ENCODE data around the gene MRPS34. TPM values are rescaled to one million over a fixed set of nuclear protein-coding genes. Genes with fewer than 3 reads are reported as not detected.
A peak's percentile ranks its signal among the peaks of the same experiment; 100 is the strongest.

MRPS34 gene
- total RNA-seq, 1 donor from 2014 or later: 98.6 TPM

DNA sequence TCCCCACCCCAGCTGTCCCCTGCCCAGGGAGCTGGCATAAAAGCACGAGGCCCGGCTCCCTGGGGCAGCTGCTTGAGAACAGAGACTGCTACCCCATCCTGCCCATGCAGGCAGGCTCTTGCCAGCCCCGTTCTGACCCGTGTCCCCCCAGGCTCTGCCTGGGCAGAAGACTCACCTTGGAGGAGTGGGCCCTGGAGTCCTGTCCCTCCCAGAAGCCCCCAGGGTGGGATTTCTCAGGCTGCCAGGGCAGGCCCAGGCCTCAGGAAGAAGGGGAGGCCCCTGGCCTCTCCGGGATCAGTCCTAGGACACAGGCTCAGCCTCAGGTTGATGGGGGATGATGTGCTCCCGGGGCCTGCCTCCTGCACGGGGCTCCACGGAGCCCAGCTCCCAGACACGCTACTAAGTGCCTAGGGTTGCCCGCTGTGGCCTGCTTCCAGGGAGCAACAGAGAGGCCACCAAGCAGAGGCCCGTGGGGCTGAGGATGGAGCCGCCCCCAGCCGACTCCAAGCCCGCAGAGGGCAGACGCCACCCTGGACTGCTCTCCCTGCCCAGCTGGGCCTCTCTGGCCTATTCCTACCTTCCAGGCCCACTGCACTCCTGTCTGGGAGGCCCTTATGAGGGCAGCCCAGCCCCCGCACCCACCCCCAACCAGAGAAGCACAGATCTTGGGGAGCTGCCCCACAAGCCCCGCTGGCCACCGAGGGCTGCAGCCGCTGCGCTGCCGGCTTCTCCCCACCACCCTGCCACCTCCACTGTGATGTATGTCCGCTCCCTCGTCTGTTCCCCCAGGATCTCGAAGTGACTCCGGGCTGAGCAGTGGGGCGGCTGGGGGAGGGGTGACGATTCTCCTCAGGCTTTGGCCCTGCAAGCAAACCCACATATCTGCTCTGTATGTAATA is 3.3 kb downstream of the MRPS34 start:
- no peak for ATAC-seq

DNA sequence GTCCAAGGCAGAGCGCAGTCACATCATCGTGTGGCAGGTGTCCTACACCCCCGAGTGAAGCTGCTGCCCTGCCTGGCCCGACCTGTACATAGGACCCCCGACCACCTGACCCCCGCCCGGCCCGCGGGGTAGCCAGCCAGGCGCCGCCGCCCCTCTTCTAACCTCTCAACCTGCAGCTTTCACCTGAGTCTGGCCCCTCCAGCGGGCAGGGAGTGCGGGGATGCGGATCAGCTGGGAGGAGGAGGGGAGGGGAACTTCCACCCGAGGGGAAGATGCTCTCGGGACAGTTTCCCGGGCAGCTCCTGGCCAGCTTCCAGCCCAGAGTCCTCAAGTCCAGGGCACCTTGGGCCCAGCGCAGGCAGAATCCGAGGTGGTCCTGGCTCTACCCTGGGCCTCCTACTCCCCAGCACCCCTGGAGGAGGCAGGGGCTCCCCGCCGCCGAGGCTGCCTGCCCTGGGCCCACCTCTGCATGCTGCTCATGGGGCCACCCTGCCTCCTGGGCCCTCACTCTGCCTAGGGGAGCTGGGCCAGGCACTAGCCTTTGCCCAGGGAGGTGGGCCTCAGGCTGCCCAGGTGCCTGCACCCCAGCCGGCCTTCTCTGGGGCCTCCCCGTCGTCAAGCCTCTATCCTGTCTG is 4.0 kb downstream of the MRPS34 start:
- ATAC-seq: no peak

DNA sequence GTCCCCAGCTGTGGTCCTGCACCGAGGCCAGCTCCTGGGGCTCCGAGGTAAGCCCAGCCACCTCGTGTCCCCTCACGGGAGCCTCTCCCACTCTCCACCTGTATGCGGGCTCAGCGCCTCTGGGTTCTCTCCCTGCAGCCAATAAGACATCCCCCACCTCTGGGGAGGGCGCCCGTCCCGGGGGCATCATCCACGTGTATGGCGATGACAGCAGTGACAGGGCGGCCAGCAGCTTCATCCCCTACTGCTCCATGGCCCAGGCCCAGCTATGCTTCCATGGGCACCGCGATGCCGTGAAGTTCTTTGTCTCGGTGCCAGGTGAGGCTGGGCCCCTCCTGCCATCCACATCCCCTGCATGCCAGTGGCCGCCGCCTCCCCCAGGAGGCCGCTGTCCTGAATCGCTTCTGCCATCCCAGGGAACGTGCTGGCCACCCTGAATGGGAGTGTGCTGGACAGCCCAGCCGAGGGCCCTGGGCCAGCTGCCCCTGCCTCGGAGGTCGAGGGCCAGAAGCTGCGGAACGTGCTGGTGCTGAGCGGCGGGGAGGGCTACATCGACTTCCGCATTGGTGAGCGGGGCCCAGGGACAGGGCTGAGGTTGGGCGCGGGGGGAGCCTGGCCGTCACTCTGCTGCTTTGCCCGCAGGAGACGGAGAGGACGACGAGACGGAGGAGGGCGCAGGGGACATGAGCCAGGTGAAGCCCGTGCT is 4.7 kb downstream of the MRPS34 start:
- ATAC-seq: no peak

DNA sequence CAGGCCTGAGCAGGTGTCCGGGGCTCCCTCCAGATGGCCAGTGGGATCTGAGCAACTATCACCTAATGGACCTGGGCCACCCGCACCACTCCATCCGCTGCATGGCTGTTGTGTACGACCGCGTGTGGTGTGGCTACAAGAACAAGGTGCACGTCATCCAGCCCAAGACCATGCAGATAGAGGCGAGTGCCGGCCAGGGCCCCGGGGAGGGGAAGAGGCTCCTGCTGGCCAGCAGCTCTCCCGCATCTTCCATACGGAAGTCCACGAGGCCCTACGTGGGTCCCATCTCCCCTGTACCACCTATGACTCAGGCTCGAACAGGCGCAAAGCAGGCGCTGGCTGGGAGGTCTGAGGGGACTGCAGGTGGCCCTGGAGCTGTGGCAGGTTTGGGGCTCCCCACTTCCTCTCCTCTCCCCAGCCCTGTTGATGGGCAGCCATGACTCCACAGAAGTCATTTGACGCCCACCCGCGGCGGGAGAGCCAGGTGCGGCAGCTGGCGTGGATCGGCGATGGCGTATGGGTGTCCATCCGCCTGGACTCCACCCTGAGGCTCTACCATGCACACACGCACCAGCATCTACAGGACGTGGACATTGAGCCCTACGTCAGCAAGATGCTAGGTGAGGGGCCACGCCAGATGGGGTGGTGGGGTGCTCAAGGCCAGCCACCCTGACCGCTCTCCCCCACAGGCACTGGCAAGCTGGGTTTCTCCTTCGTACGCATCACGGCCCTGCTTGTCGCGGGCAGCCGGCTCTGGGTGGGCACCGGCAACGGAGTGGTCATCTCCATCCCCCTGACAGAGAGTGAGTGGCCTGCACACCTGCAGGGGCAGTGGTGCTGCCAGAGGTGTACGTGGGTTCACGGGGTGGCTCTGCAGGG is 5.6 kb downstream of the MRPS34 start:
- no peak for ATAC-seq

DNA sequence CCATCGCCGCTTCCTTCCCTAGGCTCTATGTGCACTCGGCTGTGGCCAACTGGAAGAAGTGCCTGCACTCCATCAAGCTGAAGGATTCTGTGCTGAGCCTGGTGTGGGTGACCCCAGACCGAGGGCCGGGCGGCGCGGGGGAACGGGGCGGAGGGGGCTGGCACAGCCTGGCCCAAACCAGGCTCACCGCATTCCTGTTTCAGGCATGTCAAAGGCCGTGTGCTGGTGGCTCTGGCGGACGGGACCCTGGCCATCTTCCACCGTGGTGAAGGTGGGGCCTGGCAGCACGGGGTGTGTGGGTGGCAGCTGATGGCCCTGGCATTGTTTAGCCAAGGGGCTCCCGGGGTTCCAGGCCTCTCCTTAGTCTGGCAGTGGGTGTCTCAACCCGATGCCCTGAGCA is 6.2 kb downstream of the MRPS34 start:
- ATAC-seq: no peak

DNA sequence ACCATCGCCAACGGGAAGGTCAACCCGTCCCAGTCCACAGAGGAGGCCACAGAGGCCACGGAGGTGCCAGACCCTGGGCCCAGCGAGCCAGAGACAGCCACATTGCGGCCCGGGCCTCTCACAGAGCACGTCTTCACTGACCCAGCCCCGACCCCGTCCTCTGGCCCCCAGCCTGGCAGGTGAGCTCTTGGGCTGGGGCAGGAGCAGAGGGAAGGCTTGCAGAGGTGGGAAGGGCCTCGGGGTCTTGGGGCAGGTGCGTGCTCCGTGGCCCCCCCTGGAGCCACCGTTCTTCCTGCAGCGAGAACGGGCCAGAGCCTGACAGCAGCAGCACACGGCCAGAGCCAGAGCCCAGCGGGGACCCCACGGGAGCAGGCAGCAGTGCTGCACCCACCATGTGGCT is 6.7 kb downstream of the MRPS34 start:
- no peak for ATAC-seq

DNA sequence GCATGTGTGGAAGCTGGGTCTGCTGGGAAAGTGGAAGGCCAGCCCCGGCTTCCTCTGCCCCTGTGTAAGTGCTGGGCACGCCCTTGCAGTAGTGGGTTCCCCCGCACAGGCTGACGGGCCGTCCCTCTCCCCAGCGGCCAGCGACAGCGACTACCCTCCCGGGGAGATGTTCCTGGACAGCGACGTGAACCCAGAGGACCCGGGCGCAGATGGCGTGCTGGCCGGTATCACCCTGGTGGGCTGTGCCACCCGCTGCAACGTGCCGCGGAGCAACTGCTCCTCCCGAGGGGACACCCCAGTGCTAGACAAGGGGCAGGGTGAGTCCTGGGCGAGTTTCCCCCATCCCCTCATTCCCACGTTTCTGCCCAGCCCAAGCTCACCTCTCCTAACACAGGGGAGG is 7.1 kb downstream of the MRPS34 start:
- no peak for ATAC-seq

DNA sequence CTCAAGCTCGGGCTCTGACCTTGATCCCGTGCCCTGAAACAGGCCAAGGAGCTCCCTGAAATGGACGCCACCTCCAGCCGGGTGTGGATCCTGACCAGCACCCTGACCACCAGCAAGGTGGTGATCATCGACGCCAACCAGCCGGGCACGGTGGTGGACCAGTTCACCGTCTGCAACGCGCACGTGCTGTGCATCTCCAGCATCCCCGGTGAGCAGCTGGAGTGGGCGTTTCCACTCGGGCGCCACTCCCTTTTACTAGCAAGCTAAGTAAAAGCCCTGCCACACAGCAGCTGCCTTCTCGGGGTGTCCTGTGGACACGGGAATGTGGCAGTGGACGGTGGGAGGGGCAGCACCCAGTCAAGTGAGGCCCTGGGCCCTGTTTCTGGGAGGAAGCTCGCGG is 8.0 kb downstream of the MRPS34 start:
- no peak for ATAC-seq

DNA sequence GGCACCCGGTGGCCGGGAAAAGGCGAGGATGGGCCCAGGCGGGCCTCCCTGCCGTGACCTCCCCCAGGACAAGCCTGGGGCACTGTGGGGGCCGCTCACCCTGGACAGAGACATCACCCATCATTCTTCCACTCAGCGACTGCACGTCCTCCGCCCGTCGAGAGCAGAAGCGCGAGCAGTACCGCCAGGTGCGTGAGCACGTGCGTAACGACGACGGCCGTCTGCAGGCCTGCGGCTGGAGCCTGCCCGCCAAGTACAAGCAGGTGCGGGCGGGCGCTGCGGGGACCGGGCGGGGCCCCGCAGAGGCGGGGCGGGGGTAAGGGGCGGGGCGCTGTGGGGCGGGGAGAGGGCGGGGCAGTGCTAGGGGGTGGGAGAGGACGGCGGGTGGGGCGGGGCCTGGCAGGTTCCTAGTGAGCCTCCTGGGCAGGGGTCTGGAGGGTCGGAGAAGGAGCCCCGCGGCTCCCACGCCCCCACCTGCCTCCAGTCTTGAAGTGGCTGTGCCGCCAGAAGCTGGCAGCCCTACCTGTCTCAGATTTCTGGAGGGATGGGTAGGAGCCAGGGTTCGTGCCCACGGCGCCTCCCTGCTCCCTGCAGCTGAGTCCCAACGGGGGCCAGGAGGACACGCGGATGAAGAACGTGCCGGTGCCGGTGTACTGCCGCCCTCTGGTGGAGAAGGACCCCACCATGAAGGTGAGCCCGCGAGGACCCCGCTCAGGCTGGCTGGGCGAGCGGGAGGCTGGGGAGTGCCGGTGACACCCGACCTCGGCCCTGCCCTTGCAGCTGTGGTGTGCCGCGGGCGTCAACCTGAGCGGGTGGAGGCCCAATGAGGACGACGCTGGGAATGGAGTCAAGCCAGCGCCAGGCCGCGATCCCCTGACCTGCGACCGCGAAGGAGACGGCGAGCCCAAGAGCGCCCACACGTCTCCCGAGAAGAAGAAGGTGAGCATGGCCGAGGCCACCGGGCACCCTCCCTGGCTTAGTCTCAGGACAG is 9.1 kb downstream of the MRPS34 start:
- peak; percentile 35 for ATAC-seq

DNA sequence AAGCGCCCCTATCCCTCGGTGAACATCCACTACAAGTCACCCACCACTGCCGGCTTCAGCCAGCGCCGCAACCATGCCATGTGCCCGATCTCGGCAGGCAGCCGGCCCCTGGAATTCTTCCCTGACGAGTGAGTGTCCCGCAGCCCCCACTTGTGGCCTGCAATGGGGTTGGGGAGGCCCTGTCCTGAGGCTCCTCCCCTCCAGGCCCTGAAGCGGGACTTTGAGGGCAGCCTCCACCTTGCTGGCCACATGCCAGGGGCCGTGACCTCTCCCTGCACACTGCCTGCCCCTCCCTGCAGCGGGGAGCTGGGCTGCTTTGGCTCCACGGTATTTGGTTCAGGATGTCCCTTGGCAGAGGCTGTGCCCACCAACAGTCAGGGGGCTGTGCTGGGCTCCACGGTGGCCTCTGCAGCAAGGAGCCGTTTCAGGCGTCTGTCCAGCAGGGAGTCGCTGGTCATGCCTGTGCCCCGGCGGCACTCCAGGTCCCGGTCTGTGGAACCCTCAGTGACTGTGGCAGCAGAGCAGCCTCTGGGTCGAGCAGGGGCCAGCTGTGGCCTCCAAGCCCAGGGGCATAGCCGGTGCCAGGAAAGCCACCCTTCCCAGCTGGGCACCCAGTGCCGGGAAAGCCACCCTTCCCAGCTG is 9.9 kb downstream of the MRPS34 start:
- ATAC-seq: peak; percentile 1

DNA sequence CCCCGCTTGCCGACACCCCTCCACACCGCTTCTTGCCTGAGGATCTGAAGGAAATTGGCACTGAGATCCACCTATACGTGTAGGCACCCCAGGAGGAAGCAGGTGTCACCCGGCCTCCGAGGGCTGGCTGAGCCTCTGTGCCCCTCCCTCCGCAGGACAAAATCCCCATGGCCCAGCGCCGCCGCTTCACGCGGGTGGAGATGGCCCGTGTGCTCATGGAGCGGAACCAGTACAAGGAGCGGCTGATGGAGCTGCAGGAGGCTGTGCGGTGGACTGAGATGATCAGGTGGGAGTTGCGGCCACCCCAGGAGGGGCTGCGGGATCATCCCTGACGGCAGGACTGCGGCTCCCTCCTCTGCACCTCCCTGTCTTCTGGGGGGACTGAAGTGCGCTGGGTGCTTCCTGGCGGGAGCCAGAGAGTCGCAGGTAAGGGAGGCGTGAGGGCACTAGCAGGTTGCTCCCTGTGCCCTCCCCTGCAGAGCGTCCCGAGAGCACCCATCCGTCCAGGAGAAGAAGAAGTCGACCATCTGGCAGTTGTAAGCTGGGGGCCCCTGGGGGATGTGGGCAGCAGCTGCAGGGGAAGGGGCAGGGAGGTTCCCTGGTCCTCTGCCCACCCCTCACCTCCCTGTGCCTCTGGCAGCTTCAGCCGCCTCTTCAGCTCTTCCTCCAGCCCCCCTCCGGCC is 10.6 kb downstream of the MRPS34 start:
- ATAC-seq: no peak

DNA sequence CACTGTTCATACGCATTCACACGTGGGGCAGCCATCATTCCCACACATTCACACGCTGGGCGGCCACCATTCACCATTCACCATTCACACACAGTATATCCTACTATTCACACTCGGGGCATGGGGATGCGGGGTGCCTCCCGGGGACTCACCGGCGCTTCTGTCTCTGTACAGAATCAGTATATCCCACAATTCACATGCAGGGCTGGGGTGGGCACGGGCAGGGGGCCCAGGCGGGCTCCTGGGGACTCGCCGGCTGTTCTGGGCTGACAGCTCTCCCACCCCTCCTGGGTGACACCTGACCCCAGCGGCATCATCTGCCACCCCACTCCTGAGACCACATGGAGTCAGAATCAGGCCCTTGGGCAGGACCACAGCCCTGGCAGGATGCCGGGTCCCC is 11.2 kb downstream of the MRPS34 start:
- no peak for ATAC-seq

DNA sequence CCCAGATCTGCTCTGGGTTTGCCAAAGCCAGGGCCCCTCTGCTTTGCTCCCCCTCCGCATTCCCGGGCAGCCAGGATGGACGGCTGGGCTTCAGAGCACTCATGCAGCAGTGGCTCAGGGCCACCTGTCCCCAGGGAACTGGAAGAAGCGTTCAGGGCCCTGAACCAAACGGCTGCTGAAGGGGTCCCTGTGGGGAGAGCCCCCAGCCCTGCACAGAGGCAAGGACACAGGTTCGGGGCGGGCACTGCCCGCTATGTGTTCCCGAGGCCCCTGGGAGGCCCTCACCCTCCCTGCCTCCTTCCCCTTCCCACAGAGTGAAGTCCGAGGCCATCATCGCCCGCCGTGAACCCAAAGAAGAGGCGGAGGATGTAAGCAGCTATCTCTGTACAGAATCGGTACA is 12.0 kb downstream of the MRPS34 start:
- no peak for ATAC-seq

DNA sequence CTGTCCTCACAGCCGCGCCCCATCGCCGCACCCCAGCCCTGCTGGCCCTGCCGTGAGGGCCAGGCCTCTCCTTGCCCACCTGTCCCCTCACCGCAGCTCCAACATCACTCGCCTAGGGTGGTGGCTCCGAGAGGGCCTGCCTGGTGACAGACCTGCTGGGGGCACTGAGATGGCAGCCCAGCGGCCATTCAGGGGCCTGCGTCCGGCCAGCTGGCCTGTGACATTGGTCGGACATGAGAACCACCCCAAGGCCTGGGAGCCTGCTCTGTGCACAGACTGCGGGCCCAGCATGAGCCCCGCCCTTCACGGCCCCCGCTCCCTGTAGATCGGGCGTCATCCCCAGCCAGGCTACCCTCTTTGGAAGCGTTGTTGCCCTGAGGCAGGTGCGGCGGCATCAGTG is 13.4 kb downstream of the MRPS34 start:
- no peak for ATAC-seq

DNA sequence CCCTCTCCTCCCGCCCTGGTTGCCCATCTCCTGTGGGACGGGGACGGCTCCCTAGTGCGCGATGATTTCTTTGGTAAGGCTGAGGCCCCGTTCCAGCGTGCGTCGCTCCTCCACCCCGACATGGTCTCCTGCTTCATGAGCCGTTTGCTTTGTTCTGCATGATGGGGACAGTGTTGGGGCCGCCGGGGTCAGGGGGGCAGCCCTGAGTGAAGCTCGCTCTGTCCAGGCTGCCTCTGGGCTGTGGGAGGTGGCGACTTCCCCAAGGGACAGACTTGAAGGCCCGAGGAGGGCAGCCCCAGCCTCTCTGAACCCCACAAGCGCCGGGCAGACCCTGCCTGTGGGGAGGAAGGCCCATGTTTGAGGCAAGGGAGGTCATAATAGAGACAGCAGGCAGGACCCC is 14.0 kb downstream of the MRPS34 start:
- no peak for ATAC-seq

DNA sequence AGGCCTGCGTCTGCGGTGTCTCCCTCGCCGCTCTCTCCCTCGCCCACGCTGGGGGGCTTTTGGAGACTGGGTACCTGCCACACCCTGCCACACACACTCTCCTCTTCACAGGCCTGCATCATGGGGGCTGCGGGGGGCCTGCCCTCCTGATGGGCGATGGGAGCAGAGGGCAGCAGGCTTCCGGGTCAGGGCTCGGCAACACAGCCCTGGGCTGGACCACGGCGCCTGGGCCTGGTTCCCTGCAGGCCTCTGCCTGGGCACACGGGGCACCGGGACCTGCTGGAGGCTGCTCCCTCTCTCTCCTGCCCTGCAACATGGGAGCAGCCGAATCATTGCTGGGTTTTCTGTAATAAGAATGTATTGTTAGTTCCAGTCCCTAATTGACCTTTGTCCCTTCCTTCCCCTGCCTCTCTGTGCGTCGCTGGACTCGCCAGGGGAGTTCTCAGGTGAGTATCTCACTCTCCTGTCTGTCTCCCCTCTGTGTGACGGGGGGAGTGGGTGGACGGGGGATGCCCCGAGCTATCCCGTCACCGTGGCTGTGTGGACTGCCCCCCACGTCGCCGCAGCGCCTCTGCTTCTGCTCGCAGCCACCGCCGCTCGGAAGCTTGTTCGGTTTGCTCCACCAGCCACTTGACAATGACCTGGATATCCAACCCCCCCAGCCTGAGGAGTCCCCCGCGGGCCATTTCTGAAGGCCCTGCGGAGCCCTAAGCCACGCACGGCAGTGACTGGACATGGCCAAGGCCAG is 15.0 kb downstream of the MRPS34 start:
- ATAC-seq: no peak

DNA sequence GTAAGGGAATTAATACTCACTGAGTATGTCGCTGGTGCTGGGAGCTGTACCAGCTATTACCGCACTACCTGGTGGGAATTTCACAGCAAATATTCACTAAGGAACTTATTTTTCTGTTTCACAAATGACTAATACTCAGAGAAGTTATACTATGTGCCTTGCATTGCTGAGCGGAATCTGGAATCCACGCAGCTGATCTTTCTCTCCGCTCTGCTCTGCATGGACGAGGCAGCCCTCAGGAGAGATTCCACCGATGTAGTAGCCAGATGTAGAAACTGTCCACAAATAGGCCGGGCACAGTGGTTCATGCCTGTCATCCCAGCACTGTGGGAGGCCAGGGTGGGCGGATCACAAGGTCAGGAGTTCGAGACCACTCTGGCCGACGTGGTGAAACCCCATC is 18.7 kb downstream of the MRPS34 start:
- ATAC-seq: no peak

DNA sequence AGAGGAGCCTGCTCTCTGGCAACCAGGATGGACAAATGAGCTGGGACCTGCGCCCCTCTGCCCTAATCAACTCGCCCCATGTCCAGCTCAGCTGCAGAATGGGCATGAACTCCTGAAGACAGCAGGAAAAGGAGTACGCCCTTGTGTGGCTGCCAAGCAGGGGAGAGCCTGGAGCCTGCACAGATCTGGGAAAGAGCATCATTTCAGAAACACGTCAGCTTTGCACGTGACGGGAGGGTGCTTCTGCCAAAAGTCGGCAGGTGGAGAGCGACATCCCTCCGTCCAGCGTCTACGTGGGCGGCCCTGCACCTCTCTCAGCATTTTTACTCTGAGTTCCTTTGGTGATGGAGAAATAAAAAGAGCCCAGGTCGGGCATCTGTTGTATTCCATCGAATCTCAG is 20.1 kb downstream of the MRPS34 start:
- ATAC-seq: no peak

DNA sequence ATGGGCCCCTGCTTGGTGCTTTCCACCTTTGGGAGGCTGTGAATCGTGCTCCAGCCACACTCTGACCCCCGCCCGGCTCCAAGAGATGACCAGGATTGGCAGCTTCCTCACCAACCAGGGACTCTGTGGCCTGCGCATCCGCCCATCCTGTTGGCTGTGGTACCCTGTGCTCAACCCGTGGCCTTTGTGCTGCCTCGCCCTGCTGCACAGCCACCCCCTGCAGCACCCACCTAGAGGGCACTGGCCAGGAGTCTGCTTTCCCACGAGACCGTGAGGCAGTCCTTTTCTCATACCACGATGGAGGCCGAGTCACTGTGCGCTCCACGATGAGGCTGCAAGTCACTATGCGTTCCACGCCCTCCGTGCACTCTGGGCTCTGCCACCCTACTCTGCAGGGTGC is 21.0 kb downstream of the MRPS34 start:
- ATAC-seq: no peak

Measured in esophagus mucosa (tissue), 1 donor.